Measurements from ENCODE around the gene SOHLH1.

Gene SOHLH1

GRCh38 chr9:135699440-135699839 lies at the start of gene SOHLH1:
SOHLH1 (minus strand) TSS chr9:135699481; CDS start chr9:135699467, 14 bp downstream.
- DNase-seq: no peak

GRCh38 chr9:135748676-135749075 lies 49.4 kb upstream of the SOHLH1 start:
- no peak for DNase-seq

- no peak for DNase-seq
These were observed 48.0 kb upstream of the SOHLH1 start for GRCh38 chr9:135747311-135747710.

- no peak for DNase-seq
These were observed 47.3 kb upstream of the SOHLH1 start for GRCh38 chr9:135746565-135746964.

- no peak for DNase-seq
These were observed 46.5 kb upstream of the SOHLH1 start for GRCh38 chr9:135745686-135746324.

GRCh38 chr9:135745189-135745588 lies 45.9 kb upstream of the SOHLH1 start:
- no peak for DNase-seq

- DNase-seq: no peak
These were observed 45.2 kb upstream of the SOHLH1 start for GRCh38 chr9:135744333-135745070.

- DNase-seq: no peak
These were observed 44.5 kb upstream of the SOHLH1 start for GRCh38 chr9:135743546-135744332.

GRCh38 chr9:135743021-135743420 lies 43.7 kb upstream of the SOHLH1 start:
- no peak for DNase-seq

- DNase-seq: no peak
These were observed 42.3 kb upstream of the SOHLH1 start for GRCh38 chr9:135741276-135742219.

- DNase-seq: no peak
These were observed 40.3 kb upstream of the SOHLH1 start for GRCh38 chr9:135739271-135740220.

- no peak for DNase-seq
These were observed 38.7 kb upstream of the SOHLH1 start for GRCh38 chr9:135737840-135738521.

- DNase-seq: no peak
These were observed 37.9 kb upstream of the SOHLH1 start for GRCh38 chr9:135736979-135737839.

GRCh38 chr9:135736272-135736978 lies 37.1 kb upstream of the SOHLH1 start:
- DNase-seq: no peak

GRCh38 chr9:135734616-135735144 lies 35.4 kb upstream of the SOHLH1 start:
- no peak for DNase-seq

- DNase-seq: no peak
These were observed 33.4 kb upstream of the SOHLH1 start for GRCh38 chr9:135732569-135733257.

- no peak for DNase-seq
These were observed 32.2 kb upstream of the SOHLH1 start for GRCh38 chr9:135731454-135731853.

- DNase-seq: no peak
These were observed 30.2 kb upstream of the SOHLH1 start for GRCh38 chr9:135729480-135729879.
